ENCODE measurements around the gene LMNTD2. TPM values are rescaled to one million over a fixed set of nuclear protein-coding genes. Genes with fewer than 3 reads are reported as not detected.

Gene LMNTD2
- total and polyA plus RNA-seq, 2 experiments from 2014 or later = 0.22 to 0.36 TPM

GRCh38 chr11:507727-508515 is 52.6 kb downstream of the LMNTD2 start:
- H3K9me3 ChIP-seq (ENCODE audit: low read depth) = no peaks in the 10 kb centered on the region
- 25 to 27% methylated on average over 45 of the region's 45 CpGs for WGBS, 2 experiments (ENCODE audit: low coverage in 1 of 2, low lambda C conversion rate in 2 of 2, missing lambda C conversion rate in 2 of 2)

GRCh38 chr11:506995-507726 is 53.4 kb downstream of the LMNTD2 start, which contains the start of gene RNH1:
TSS of gene RNH1 (minus strand) at chr11:507242. CDS start at chr11:502162, 5,080 bp downstream.
- Histone ChIP-seq H3F3A (ENCODE audit: insufficient read depth) (peaks cover 12% of the 10 kb centered on the region), H2AFZ (peak within 1 kb of the TSS; percentile 41; the same call in 1 of the 2 replicates), H4K20me1 (ENCODE audit: insufficient read depth) (no peaks in the 10 kb centered on the region), H3K9me3 (ENCODE audit: low read depth) (no peaks in the 10 kb centered on the region), H3K9ac (peak within 1 kb of the TSS; percentile 100), H3K36me3 (ENCODE audit: low read depth) (0 out of 2 replicates have a peak, but pooled peaks cover 10% of the 10 kb centered on the region), H3K4me2 (ENCODE audit: unreplicated experiment) (peak within 1 kb of the TSS; percentile 98), H3K79me2 (ENCODE audit: insufficient read depth) (peaks cover 65% of the 10 kb centered on the region), H3K4me1 (ENCODE audit: insufficient read depth) (peaks cover 17% of the 10 kb centered on the region), H3K27me3 (replicated peaks; ENCODE audit: insufficient read depth) (no peaks in the 10 kb centered on the region), H3K27ac (peak within 1 kb of the TSS; percentile 100), H3K4me3 (peak within 1 kb of the TSS; percentile 96), H3K9me2 (ENCODE audit: insufficient read depth) (no peaks in the 10 kb centered on the region)
- in situ Hi-C loops (cut with MboI) = no loop called here
- TF ChIP-seq EZH2phosphoT487 (IDR thresholded peaks at IDR 0.05; ENCODE audit: insufficient read depth, low read depth) (no peak), EZH2 (IDR thresholded peaks at IDR 0.05; ENCODE audit: insufficient read depth, poor library complexity, severe bottlenecking) (no peak)
- DNase-seq = peak; percentile 98
- WGBS, 2 experiments (ENCODE audit: low coverage in 1 of 2, low lambda C conversion rate in 2 of 2, missing lambda C conversion rate in 2 of 2) = 1% methylated on average over 39 to 65 of the region's 93 CpGs

More at GRCh38 chr11:507727-508515, 52.6 kb downstream of the LMNTD2 start:
- Histone ChIP-seq H3K4me1 (ENCODE audit: insufficient read depth) (peaks cover 12% of the 10 kb centered on the region), H3K27ac (peak overlapping the region; percentile 100), H3F3A (ENCODE audit: insufficient read depth) (peaks cover 12% of the 10 kb centered on the region), H3K4me3 (peak overlapping the region; percentile 80), H3K9me2 (ENCODE audit: insufficient read depth) (no peaks in the 10 kb centered on the region), H3K9ac (peak overlapping the region; percentile 100), H3K27me3 (replicated peaks; ENCODE audit: insufficient read depth) (no peaks in the 10 kb centered on the region), H4K20me1 (ENCODE audit: insufficient read depth) (no peaks in the 10 kb centered on the region), H3K4me2 (ENCODE audit: unreplicated experiment) (peak overlapping the region; percentile 91), H3K79me2 (ENCODE audit: insufficient read depth) (peaks cover 57% of the 10 kb centered on the region), H2AFZ (peak overlapping the region; percentile 41; the same call in 1 of the 2 replicates), H3K36me3 (ENCODE audit: low read depth) (peaks cover 10% of the 10 kb centered on the region; the same call in 1 of the 2 replicates)
- TF ChIP-seq EZH2phosphoT487 (IDR thresholded peaks at IDR 0.05; ENCODE audit: insufficient read depth, low read depth) = no peak
- TF ChIP-seq EZH2 (IDR thresholded peaks at IDR 0.05; ENCODE audit: insufficient read depth, poor library complexity, severe bottlenecking) = no peak
- DNase-seq = peak; percentile 64
- in situ Hi-C loops (cut with MboI) = no loop called here

GRCh38 chr11:506238-506994 is 54.1 kb downstream of the LMNTD2 start:
- no peak overlapping the region for H2AFZ ChIP-seq
- H3K4me1 ChIP-seq (ENCODE audit: insufficient read depth) = peaks cover 17% of the 10 kb centered on the region
- H3K36me3 ChIP-seq (ENCODE audit: low read depth) = 0 out of 2 replicates have a peak, but pooled peaks cover 10% of the 10 kb centered on the region
- peak overlapping the region; percentile 98 for H3K4me2 ChIP-seq (ENCODE audit: unreplicated experiment)
- peak overlapping the region; percentile 100 for H3K9ac ChIP-seq
- no peaks in the 10 kb centered on the region for H4K20me1 ChIP-seq (ENCODE audit: insufficient read depth)
- no peak for TF ChIP-seq EZH2 (IDR thresholded peaks at IDR 0.05; ENCODE audit: insufficient read depth, poor library complexity, severe bottlenecking)
- TF ChIP-seq EZH2phosphoT487 (IDR thresholded peaks at IDR 0.05; ENCODE audit: insufficient read depth, low read depth) = no peak
- H3K79me2 ChIP-seq (ENCODE audit: insufficient read depth) = peaks cover 72% of the 10 kb centered on the region
- 1% methylated on average over 44 to 60 of the region's 71 CpGs for WGBS, 2 experiments (ENCODE audit: low coverage in 1 of 2, low lambda C conversion rate in 2 of 2, missing lambda C conversion rate in 2 of 2)
- in situ Hi-C loops (cut with MboI) = no loop called here
- DNase-seq = peak; percentile 98
- H3K9me3 ChIP-seq (ENCODE audit: low read depth) = no peaks in the 10 kb centered on the region
- no peaks in the 10 kb centered on the region for H3K9me2 ChIP-seq (ENCODE audit: insufficient read depth)
- H3K27me3 ChIP-seq (replicated peaks; ENCODE audit: insufficient read depth) = no peaks in the 10 kb centered on the region
- peak overlapping the region; percentile 96 for H3K4me3 ChIP-seq
- H3K27ac ChIP-seq = peak overlapping the region; percentile 100
- peaks cover 12% of the 10 kb centered on the region for H3F3A ChIP-seq (ENCODE audit: insufficient read depth)

GRCh38 chr11:504994-505344 is 55.6 kb downstream of the LMNTD2 start:
- no peak for DNase-seq
- Histone ChIP-seq H2AFZ (no peak overlapping the region), H4K20me1 (ENCODE audit: insufficient read depth) (no peaks in the 10 kb centered on the region), H3K9ac (peak overlapping the region; percentile 100), H3K27me3 (replicated peaks; ENCODE audit: insufficient read depth) (no peaks in the 10 kb centered on the region), H3K9me2 (ENCODE audit: insufficient read depth) (no peaks in the 10 kb centered on the region), H3F3A (ENCODE audit: insufficient read depth) (peaks cover 12% of the 10 kb centered on the region), H3K4me2 (ENCODE audit: unreplicated experiment) (peak overlapping the region; percentile 98), H3K9me3 (ENCODE audit: low read depth) (no peaks in the 10 kb centered on the region), H3K27ac (peak overlapping the region; percentile 100), H3K4me1 (ENCODE audit: insufficient read depth) (peaks cover 17% of the 10 kb centered on the region), H3K4me3 (peak overlapping the region; percentile 96), H3K79me2 (ENCODE audit: insufficient read depth) (peaks cover 79% of the 10 kb centered on the region), H3K36me3 (ENCODE audit: low read depth) (peaks cover 16% of the 10 kb centered on the region; the same call in 1 of the 2 replicates)
- in situ Hi-C loops (cut with MboI) = no loop called here
- WGBS, 2 experiments (ENCODE audit: low coverage in 1 of 2, low lambda C conversion rate in 2 of 2, missing lambda C conversion rate in 2 of 2) = 45 to 47% methylated on average over 7 of the region's 7 CpGs
- TF ChIP-seq EZH2phosphoT487 (IDR thresholded peaks at IDR 0.05; ENCODE audit: insufficient read depth, low read depth) (no peak), EZH2 (IDR thresholded peaks at IDR 0.05; ENCODE audit: insufficient read depth, poor library complexity, severe bottlenecking) (no peak)

MicroRNAs within 50 kb of the gene (microRNA counts, 767-probe panel; counts per million panel counts)
- 447 counts per million, percentile 86 among the panel's probes with 10 or more counts for microRNA hsa-miR-210

Small RNAs within 50 kb of the gene (microRNA-seq; reads per million reads assigned to microRNA genes)
- 2,132 reads per million, percentile 82 among the genes with 10 or more reads in this experiment for gene MIR210 (ENCODE audit: borderline number of aligned reads)

Small RNAs within 50 kb of the gene (small RNA-seq; reads per million reads assigned to genes)
- 12.8 reads per million, percentile 86 among the genes with 10 or more reads in this experiment for gene MIR210 (ENCODE audit: low read depth, low replicate concordance)

Other genes with a start within 250 kb of the LMNTD2 start
- gene IFITM1, start 246.7 kb downstream of the LMNTD2 start, total RNA-seq (2014; rRNA removed; shearing (Covaris generic)) = 72.7 and 77.3 TPM in 2 replicates
- gene IFITM1, start 246.7 kb downstream of the LMNTD2 start, polyA plus RNA-seq (2016; fragmentation: Nextera tagmentation; extraction: Ambion mirVana) = 180 and 187 TPM in 2 replicates
- 62.5 and 158 TPM in 2 replicates for gene IFITM3, start 239.9 kb downstream of the LMNTD2 start, total RNA-seq (2014; rRNA removed; shearing (Covaris generic))
- 1,892 and 1,917 TPM in 2 replicates for gene IFITM3, start 239.9 kb downstream of the LMNTD2 start, polyA plus RNA-seq (2016; fragmentation: Nextera tagmentation; extraction: Ambion mirVana)
- 16.5 and 24.7 TPM in 2 replicates for gene B4GALNT4, start 191.2 kb downstream of the LMNTD2 start, total RNA-seq (2014; rRNA removed; shearing (Covaris generic))
- gene B4GALNT4, start 191.2 kb downstream of the LMNTD2 start, polyA plus RNA-seq (2016; fragmentation: Nextera tagmentation; extraction: Ambion mirVana) = 1.9 and 2.3 TPM in 2 replicates
- gene PKP3, start 166.5 kb downstream of the LMNTD2 start, total RNA-seq (2014; rRNA removed; shearing (Covaris generic)) = 1.2 and 4.9 TPM in 2 replicates
- gene PKP3, start 166.5 kb downstream of the LMNTD2 start, polyA plus RNA-seq (2016; fragmentation: Nextera tagmentation; extraction: Ambion mirVana) = 2.2 and 2.4 TPM in 2 replicates
- gene SIGIRR, start 145.7 kb downstream of the LMNTD2 start, total RNA-seq (2014; rRNA removed; shearing (Covaris generic)) = 17.7 and 28.3 TPM in 2 replicates
- 59.5 and 61.1 TPM in 2 replicates for gene SIGIRR, start 145.7 kb downstream of the LMNTD2 start, polyA plus RNA-seq (2016; fragmentation: Nextera tagmentation; extraction: Ambion mirVana)
- not detected in 2 replicates for gene ANO9, start 118.7 kb downstream of the LMNTD2 start, total RNA-seq (2014; rRNA removed; shearing (Covaris generic))
- not detected in 2 replicates for gene ANO9, start 118.7 kb downstream of the LMNTD2 start, polyA plus RNA-seq (2016; fragmentation: Nextera tagmentation; extraction: Ambion mirVana)
- gene PTDSS2, start 110.5 kb downstream of the LMNTD2 start, total RNA-seq (2014; rRNA removed; shearing (Covaris generic)) = 29.2 and 44.1 TPM in 2 replicates
- 20.1 and 22.2 TPM in 2 replicates for gene PTDSS2, start 110.5 kb downstream of the LMNTD2 start, polyA plus RNA-seq (2016; fragmentation: Nextera tagmentation; extraction: Ambion mirVana)
- 680 and 751 TPM in 2 replicates for gene RNH1, start 53.5 kb downstream of the LMNTD2 start, total RNA-seq (2014; rRNA removed; shearing (Covaris generic))
- 623 and 664 TPM in 2 replicates for gene RNH1, start 53.5 kb downstream of the LMNTD2 start, polyA plus RNA-seq (2016; fragmentation: Nextera tagmentation; extraction: Ambion mirVana)
- 62.1 and 83.7 TPM in 2 replicates for gene HRAS, start 25.2 kb downstream of the LMNTD2 start, total RNA-seq (2014; rRNA removed; shearing (Covaris generic))
- gene HRAS, start 25.2 kb downstream of the LMNTD2 start, polyA plus RNA-seq (2016; fragmentation: Nextera tagmentation; extraction: Ambion mirVana) = 76.9 and 85.3 TPM in 2 replicates
- 1.3 TPM in 1 of 2 replicates, not detected in the other for gene LRRC56, start 23.2 kb downstream of the LMNTD2 start, total RNA-seq (2014; rRNA removed; shearing (Covaris generic))
- 0.72 and 0.86 TPM in 2 replicates for gene LRRC56, start 23.2 kb downstream of the LMNTD2 start, polyA plus RNA-seq (2016; fragmentation: Nextera tagmentation; extraction: Ambion mirVana)
- 18.8 and 19.3 TPM in 2 replicates for gene RASSF7, start 232 bp upstream of the LMNTD2 start, total RNA-seq (2014; rRNA removed; shearing (Covaris generic))
- 10.6 and 11.9 TPM in 2 replicates for gene RASSF7, start 232 bp upstream of the LMNTD2 start, polyA plus RNA-seq (2016; fragmentation: Nextera tagmentation; extraction: Ambion mirVana)
- gene PHRF1, start 15.7 kb upstream of the LMNTD2 start, total RNA-seq (2014; rRNA removed; shearing (Covaris generic)) = 27.7 and 30.5 TPM in 2 replicates
- 10.9 and 11.0 TPM in 2 replicates for gene PHRF1, start 15.7 kb upstream of the LMNTD2 start, polyA plus RNA-seq (2016; fragmentation: Nextera tagmentation; extraction: Ambion mirVana)
- gene IRF7, start 55.2 kb upstream of the LMNTD2 start, total RNA-seq (2014; rRNA removed; shearing (Covaris generic)) = 3.7 and 11.8 TPM in 2 replicates
- 4.7 and 5.1 TPM in 2 replicates for gene IRF7, start 55.2 kb upstream of the LMNTD2 start, polyA plus RNA-seq (2016; fragmentation: Nextera tagmentation; extraction: Ambion mirVana)
- not detected in 2 replicates for gene CDHR5, start 64.2 kb upstream of the LMNTD2 start, total RNA-seq (2014; rRNA removed; shearing (Covaris generic))
- not detected in 2 replicates for gene CDHR5, start 64.2 kb upstream of the LMNTD2 start, polyA plus RNA-seq (2016; fragmentation: Nextera tagmentation; extraction: Ambion mirVana)
- gene SCT, start 66.4 kb upstream of the LMNTD2 start, total RNA-seq (2014; rRNA removed; shearing (Covaris generic)) = not detected in 2 replicates
- gene SCT, start 66.4 kb upstream of the LMNTD2 start, polyA plus RNA-seq (2016; fragmentation: Nextera tagmentation; extraction: Ambion mirVana) = not detected in 2 replicates
- gene DRD4, start 76.5 kb upstream of the LMNTD2 start, total RNA-seq (2014; rRNA removed; shearing (Covaris generic)) = not detected in 2 replicates
- not detected in 2 replicates for gene DRD4, start 76.5 kb upstream of the LMNTD2 start, polyA plus RNA-seq (2016; fragmentation: Nextera tagmentation; extraction: Ambion mirVana)
- gene DEAF1, start 134.5 kb upstream of the LMNTD2 start, total RNA-seq (2014; rRNA removed; shearing (Covaris generic)) = 31.6 and 38.5 TPM in 2 replicates
- gene DEAF1, start 134.5 kb upstream of the LMNTD2 start, polyA plus RNA-seq (2016; fragmentation: Nextera tagmentation; extraction: Ambion mirVana) = 31.7 and 35.0 TPM in 2 replicates
- gene TMEM80, start 135.1 kb upstream of the LMNTD2 start, total RNA-seq (2014; rRNA removed; shearing (Covaris generic)) = 27.0 and 37.3 TPM in 2 replicates
- 47.9 and 50.1 TPM in 2 replicates for gene TMEM80, start 135.1 kb upstream of the LMNTD2 start, polyA plus RNA-seq (2016; fragmentation: Nextera tagmentation; extraction: Ambion mirVana)
- 58.3 and 59.7 TPM in 2 replicates for gene EPS8L2, start 145.5 kb upstream of the LMNTD2 start, total RNA-seq (2014; rRNA removed; shearing (Covaris generic))
- 46.4 and 48.2 TPM in 2 replicates for gene EPS8L2, start 145.5 kb upstream of the LMNTD2 start, polyA plus RNA-seq (2016; fragmentation: Nextera tagmentation; extraction: Ambion mirVana)
- gene TALDO1, start 186.7 kb upstream of the LMNTD2 start, total RNA-seq (2014; rRNA removed; shearing (Covaris generic)) = 185 and 216 TPM in 2 replicates
- 313 and 318 TPM in 2 replicates for gene TALDO1, start 186.7 kb upstream of the LMNTD2 start, polyA plus RNA-seq (2016; fragmentation: Nextera tagmentation; extraction: Ambion mirVana)
- 38.3 and 45.0 TPM in 2 replicates for gene GATD1, start 216.7 kb upstream of the LMNTD2 start, total RNA-seq (2014; rRNA removed; shearing (Covaris generic))
- 27.0 and 27.4 TPM in 2 replicates for gene GATD1, start 216.7 kb upstream of the LMNTD2 start, polyA plus RNA-seq (2016; fragmentation: Nextera tagmentation; extraction: Ambion mirVana)
- gene CEND1, start 229.4 kb upstream of the LMNTD2 start, total RNA-seq (2014; rRNA removed; shearing (Covaris generic)) = 2.1 and 2.8 TPM in 2 replicates
- gene CEND1, start 229.4 kb upstream of the LMNTD2 start, polyA plus RNA-seq (2016; fragmentation: Nextera tagmentation; extraction: Ambion mirVana) = 3.4 and 3.9 TPM in 2 replicates
- 10.5 and 13.9 TPM in 2 replicates for gene SLC25A22, start 237.5 kb upstream of the LMNTD2 start, total RNA-seq (2014; rRNA removed; shearing (Covaris generic))
- 18.7 and 19.4 TPM in 2 replicates for gene SLC25A22, start 237.5 kb upstream of the LMNTD2 start, polyA plus RNA-seq (2016; fragmentation: Nextera tagmentation; extraction: Ambion mirVana)
- 4.2 and 6.4 TPM in 2 replicates for gene PIDD1, start 244.5 kb upstream of the LMNTD2 start, total RNA-seq (2014; rRNA removed; shearing (Covaris generic))
- gene PIDD1, start 244.5 kb upstream of the LMNTD2 start, polyA plus RNA-seq (2016; fragmentation: Nextera tagmentation; extraction: Ambion mirVana) = 7.3 and 8.5 TPM in 2 replicates
- gene RPLP2, start 249.2 kb upstream of the LMNTD2 start, total RNA-seq (2014; rRNA removed; shearing (Covaris generic)) = 162 and 263 TPM in 2 replicates
- 726 and 744 TPM in 2 replicates for gene RPLP2, start 249.2 kb upstream of the LMNTD2 start, polyA plus RNA-seq (2016; fragmentation: Nextera tagmentation; extraction: Ambion mirVana)

Measured in GM23248 (cell line).